ENCODE measurements around the gene GRM4.

- TF ChIP-seq CTCF (IDR thresholded peaks at IDR 0.05): no peak
- no peak for TF ChIP-seq POLR2A (IDR thresholded peaks at IDR 0.05)
These were observed 51.9 kb downstream of the GRM4 start for GRCh38 chr6:34093854-34094430.

Data from right lobe of liver (tissue), 4 donors.